ENCODE results near the gene NPHP1.

GRCh38 chr2:110216199-110216598 lies 11.4 kb upstream of the NPHP1 start:
- TF ChIP-seq RCOR1 (IDR thresholded peaks at IDR 0.05; ENCODE audit: insufficient replicate concordance, low read length) (no peak), CTCF (conservative IDR thresholded peaks at IDR 0.05; ENCODE audit: low read depth, low read length) (no peak), POLR2A (IDR thresholded peaks at IDR 0.05; ENCODE audit: low read depth, low read length) (no peak), ELK1 (IDR thresholded peaks at IDR 0.05; ENCODE audit: borderline replicate concordance, low read depth, low read length) (no peak), RAD21 (IDR thresholded peaks at IDR 0.05; ENCODE audit: low read length) (no peak), MAZ (IDR thresholded peaks at IDR 0.05; ENCODE audit: borderline replicate concordance, low read depth, low read length) (no peak), SMC3 (IDR thresholded peaks at IDR 0.05; ENCODE audit: low read depth, low read length) (no peak), CHD1 (IDR thresholded peaks at IDR 0.05; ENCODE audit: low read depth, low read length) (no peak), USF2 (IDR thresholded peaks at IDR 0.05; ENCODE audit: low read depth, low read length) (no peak), RFX5 (IDR thresholded peaks at IDR 0.05; ENCODE audit: low read depth, low read length) (no peak), BHLHE40 (IDR thresholded peaks at IDR 0.05; ENCODE audit: low read depth, low read length) (no peak), FOS (IDR thresholded peaks at IDR 0.05; ENCODE audit: low read depth, low read length) (no peak), NFE2L2 (IDR thresholded peaks at IDR 0.05; ENCODE audit: low read depth, low read length) (no peak)
